ENCODE data around the gene PCYT2. TPM values are rescaled to one million over a fixed set of nuclear protein-coding genes. Genes with fewer than 3 reads are reported as not detected.

PCYT2 gene
- total RNA-seq, 6 experiments from 2014 or later = 63.5 to 103 (median 89.3) TPM

- WGBS (ENCODE audit: insufficient coverage, low coverage, low lambda C conversion rate, missing lambda C conversion rate) = 36% methylated on average over 3 of the region's 9 CpGs
- ATAC-seq = no peak
- Histone ChIP-seq H3K27me3 (no peaks in the 10 kb centered on the region), H3K4me3 (no peak overlapping the region), H3K4me1 (peaks cover 0 to 68% (median 34%) of the 10 kb centered on the region in 4 donors), H3K27ac (peak overlapping the region in 2 of 3 donors; percentile 92 to 99), H3K36me3 (peaks cover 0 to 11% (median 4%) of the 10 kb centered on the region in 4 donors), H3K9me3 (no peaks in the 10 kb centered on the region)
- intact Hi-C loops (cut with DNase I) = no loop called here
- peak in 1 of 3 donors; percentile 60 for DNase-seq
- TF ChIP-seq POLR2A (IDR thresholded peaks at IDR 0.05) (no peak), CTCF (IDR thresholded peaks at IDR 0.05) (no peak)
These were observed 47.1 kb downstream of the PCYT2 start for GRCh38 chr17:81863833-81864768.

DNA sequence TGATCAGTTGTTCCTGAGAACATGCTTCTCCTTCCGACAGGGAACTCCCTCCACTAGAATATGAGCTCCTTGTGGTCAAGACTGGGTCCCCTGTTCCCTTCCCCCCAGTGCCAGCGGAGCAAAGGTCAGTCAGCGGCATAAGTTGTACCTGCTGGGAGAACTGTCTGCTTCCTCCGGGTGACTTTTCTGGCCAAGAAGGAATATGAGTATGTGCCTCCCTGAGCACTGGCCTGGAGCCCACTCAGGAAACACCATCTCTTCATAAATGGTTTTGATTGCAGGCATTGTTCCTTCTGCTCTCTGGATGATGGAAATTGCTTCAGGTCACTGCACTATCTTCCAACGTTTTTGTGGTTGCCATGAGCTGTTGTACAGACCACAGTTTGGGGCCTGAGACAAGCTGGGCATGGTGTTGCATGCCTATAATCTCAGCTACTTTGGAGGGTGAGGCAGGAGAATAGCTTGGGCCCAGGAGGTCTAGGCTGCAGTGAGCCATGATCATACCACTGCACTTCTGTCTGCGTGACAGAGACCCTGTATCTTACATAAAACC is 48.0 kb downstream of the PCYT2 start:
- ATAC-seq (no peak), DNase-seq (peak in 1 of 3 donors; percentile 62)
- Histone ChIP-seq H3K27me3 (no peaks in the 10 kb centered on the region), H3K4me1 (peaks cover 0 to 70% (median 34%) of the 10 kb centered on the region in 4 donors), H3K4me3 (peak overlapping the region in 1 of 3 donors; percentile 96), H3K9me3 (no peaks in the 10 kb centered on the region), H3K27ac (peak overlapping the region in 2 of 3 donors; percentile 92 to 99), H3K36me3 (peaks cover 0 to 10% (median 3%) of the 10 kb centered on the region in 4 donors)
- 24% methylated on average over 4 of the region's 6 CpGs for WGBS (ENCODE audit: insufficient coverage, low coverage, low lambda C conversion rate, missing lambda C conversion rate)
- intact Hi-C loops (cut with DNase I) = no loop called here
- no peak for TF ChIP-seq POLR2A (IDR thresholded peaks at IDR 0.05)
- no peak for TF ChIP-seq CTCF (IDR thresholded peaks at IDR 0.05)

- peak in 2 of 4 donors; percentile 14 to 31 for TF ChIP-seq CTCF (IDR thresholded peaks at IDR 0.05)
- TF ChIP-seq POLR2A (IDR thresholded peaks at IDR 0.05) = peak; percentile 97
- intact Hi-C loops (cut with DNase I) = no loop called here
- ATAC-seq = peak; percentile 74 to 91 (median 86)
- WGBS (ENCODE audit: insufficient coverage, low coverage, low lambda C conversion rate, missing lambda C conversion rate) = 0% methylated on average over 22 of the region's 74 CpGs
- H3K36me3 ChIP-seq = peaks cover 0 to 27% (median 13%) of the 10 kb centered on the region in 4 donors
- DNase-seq = peak; percentile 99 to 100 (median 99)
- peaks cover 0 to 58% (median 29%) of the 10 kb centered on the region in 4 donors for H3K4me1 ChIP-seq
- no peaks in the 10 kb centered on the region for H3K27me3 ChIP-seq
- H3K4me3 ChIP-seq = peak overlapping the region; percentile 60 to 96 (median 94)
- H3K27ac ChIP-seq = peak overlapping the region; percentile 92 to 96 (median 96)
- no peaks in the 10 kb centered on the region for H3K9me3 ChIP-seq
These were observed 50.2 kb downstream of the PCYT2 start for GRCh38 chr17:81860756-81861568.

All from right lobe of liver (tissue), 6 donors.